Ascending aorta (tissue), 2 donors: ENCODE results near the gene LYST. TPM values are rescaled to one million over a fixed set of nuclear protein-coding genes. Genes with fewer than 3 reads are reported as not detected.

Experiments
- DNase-seq, 2 donors: peaks; one replicate each; pipeline ENCODE4 v3.0.0-alpha.2; 2019; ENCODE audit warnings: low spot score in 2 of 2
- H3K27ac ChIP-seq, 2 donors: fragments of 200-600 bp; sonication (generic); one replicate each; pipeline ENCODE4 v1.5.1; 2016 to 2017; ENCODE audit warnings: mild to moderate bottlenecking in 1 of 2
- H3K27me3 ChIP-seq: fragments of 200-600 bp; sonication (generic); one replicate; pipeline ENCODE4 v1.5.1; 2017
- H3K36me3 ChIP-seq, 2 donors: fragments of 200-600 bp; sonication (generic); one replicate each; pipeline ENCODE4 v1.5.1; 2016
- H3K4me1 ChIP-seq, 2 donors: fragments of 200-600 bp; sonication (generic); one replicate each; pipeline ENCODE4 v1.5.1; 2016 to 2017; ENCODE audit warnings: mild to moderate bottlenecking in 1 of 2
- H3K4me3 ChIP-seq, 2 donors: fragments of 200-600 bp; sonication (generic); one replicate each; pipeline ENCODE4 v1.5.1; 2016 to 2017; ENCODE audit warnings: mild to moderate bottlenecking in 1 of 2
- H3K9me3 ChIP-seq, 2 donors: fragments of 200-600 bp; sonication (generic); one replicate each; pipeline ENCODE4 v1.5.1; 2016
- CTCF ChIP-seq, 3 experiments: fragments of 200-600 bp in 2 of 3; fragments of 450-650 bp in 1 of 3; sonication (generic) in 2 of 3; IDR thresholded peaks; one replicate each; pipeline ENCODE4 v1.5.1; 2016 to 2019; ENCODE audit warnings: antibody characterized with exemption in 3 of 3, mild to moderate bottlenecking in 1 of 3, moderate library complexity in 1 of 3
- intact Hi-C: fragments of 100-400 bp; cut with DNase I; formaldehyde crosslinking; loops from one replicate; pipeline ENCODE4 v1.15.1; 2023
- total RNA-seq: library from RNA; depleted of rRNA; stranded (reverse); fragments of >200 nt; gene quantifications from one replicate; pipeline ENCODE4 v1.1.0, GENCODE V29; 2016

Gene LYST
- total RNA-seq, 1 donor from 2014 or later, result 169 TPM

GRCh38 chr1:235614442-235614954 is 252.2 kb downstream of the LYST start:
- Histone ChIP-seq H3K36me3 (no peaks in the 10 kb centered on the region), H3K27me3 (no peaks in the 10 kb centered on the region), H3K27ac (no peak overlapping the region), H3K4me1 (no peaks in the 10 kb centered on the region), H3K9me3 (no peaks in the 10 kb centered on the region), H3K4me3 (no peak overlapping the region)
- TF ChIP-seq CTCF (IDR thresholded peaks at IDR 0.05), result no peak
- DNase-seq, result no peak
- intact Hi-C loops, result no loop called here

GRCh38 chr1:235613602-235614001 is 253.1 kb downstream of the LYST start:
- no peak overlapping the region for H3K4me3 ChIP-seq
- no peak for TF ChIP-seq CTCF (IDR thresholded peaks at IDR 0.05)
- H3K9me3 ChIP-seq, result no peaks in the 10 kb centered on the region
- H3K4me1 ChIP-seq, result no peaks in the 10 kb centered on the region
- no peaks in the 10 kb centered on the region for H3K36me3 ChIP-seq
- H3K27me3 ChIP-seq, result no peaks in the 10 kb centered on the region
- H3K27ac ChIP-seq, result no peak overlapping the region
- intact Hi-C loops, result no loop called here
- no peak for DNase-seq

GRCh38 chr1:235612761-235613160 is 253.9 kb downstream of the LYST start:
- intact Hi-C loops, result no loop called here
- Histone ChIP-seq H3K4me1 (no peaks in the 10 kb centered on the region), H3K27me3 (no peaks in the 10 kb centered on the region), H3K36me3 (no peaks in the 10 kb centered on the region), H3K27ac (no peak overlapping the region), H3K4me3 (no peak overlapping the region), H3K9me3 (no peaks in the 10 kb centered on the region)
- no peak for DNase-seq
- no peak for TF ChIP-seq CTCF (IDR thresholded peaks at IDR 0.05)

Other genes starting within 250 kb of the LYST start
- not detected for gene GNG4, start 217.1 kb downstream of the LYST start, total RNA-seq
- gene NID1, start 198.2 kb upstream of the LYST start, total RNA-seq, result 172 TPM